Stimulated activated CD4-positive, alpha-beta T cell treated with anti-CD3 and anti-CD28 coated beads, Interleukin-1b, Interleukin-23, amount 100 ng/mL, for 1 hour (primary cell): ENCODE data around the gene CD248.
"Not testable (repeated sequence)": the region's sequence is repeated elsewhere in the genome, so short reads cannot be mapped to it uniquely, and the experiment has no call there.

ENCODE experiments used
- DNase-seq, 2 donors: peaks; one replicate each; pipeline ENCODE4 v3.0.0-alpha.2; 2020; ENCODE audit warnings: low read depth in 2 of 2

Gene CD248

GRCh38 chr11:66313321-66314185, 3.3 kb downstream of the CD248 start:
- no peak for DNase-seq

DNA sequence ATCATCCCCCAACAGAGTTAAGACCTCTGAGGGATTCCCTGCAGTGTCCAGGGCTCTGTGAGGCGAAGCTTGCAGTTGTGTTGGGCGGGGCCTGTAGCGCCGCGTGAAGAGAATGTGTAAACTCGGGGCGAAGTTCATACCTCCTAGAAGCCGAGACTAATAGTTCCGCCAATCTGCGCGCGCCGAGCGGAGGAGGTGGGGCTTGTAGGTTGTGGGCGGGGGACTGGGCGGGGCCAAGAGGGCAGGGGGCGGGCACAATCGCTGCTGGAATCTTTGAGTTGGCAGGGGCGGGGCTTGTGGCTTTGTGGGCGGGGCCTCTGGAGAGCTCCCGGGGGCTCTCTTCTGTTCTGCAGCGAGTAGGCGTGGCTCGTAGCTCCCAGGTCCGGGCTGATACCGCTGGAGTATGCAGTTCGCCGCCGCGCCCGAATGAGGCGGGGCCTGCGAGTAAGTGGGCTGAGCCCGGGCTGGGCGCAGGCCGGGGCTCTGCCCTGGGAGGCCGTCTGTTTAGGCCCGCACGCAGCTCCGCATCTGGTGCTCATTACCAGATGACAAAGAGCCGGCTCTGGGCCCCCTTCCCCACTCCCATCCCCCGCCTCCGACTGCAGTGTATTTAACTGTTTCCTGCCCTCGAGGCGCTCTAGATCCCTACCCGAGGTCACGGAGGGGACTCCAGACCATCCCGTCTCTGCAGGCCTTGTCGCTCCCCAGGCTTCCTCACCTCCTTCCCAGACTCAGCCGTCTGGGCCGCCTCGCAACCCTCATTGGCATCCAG, 4.1 kb downstream of the CD248 start:
- peak; percentile 97 to 99 for DNase-seq

GRCh38 chr11:66311965-66312548, 4.8 kb downstream of the CD248 start:
- peak; percentile 91 to 94 for DNase-seq

DNA sequence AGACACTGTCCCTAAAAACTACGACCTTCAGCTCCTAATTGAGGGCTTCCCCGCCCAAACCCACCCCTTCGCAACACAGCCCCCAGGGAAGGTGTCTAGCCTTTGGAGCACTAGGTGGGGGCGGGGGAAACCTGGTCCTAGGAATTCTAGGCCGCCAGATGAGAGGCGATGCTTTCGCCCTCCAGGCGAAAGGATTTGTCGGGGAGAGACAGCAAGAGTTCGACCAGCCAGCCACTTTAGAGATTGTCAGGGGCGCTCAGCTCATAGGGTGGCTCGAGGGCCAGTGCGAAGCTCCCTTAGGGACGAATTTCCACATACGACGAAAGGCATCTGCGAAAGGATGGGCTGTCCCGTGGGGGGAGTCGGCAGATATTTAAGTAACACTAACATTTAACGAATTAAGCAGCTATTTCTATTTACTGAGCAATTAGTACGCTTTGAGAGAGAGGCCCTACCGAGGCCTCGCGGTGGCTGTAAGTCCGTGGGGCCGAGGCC, 5.3 kb downstream of the CD248 start:
- DNase-seq: no peak

DNA sequence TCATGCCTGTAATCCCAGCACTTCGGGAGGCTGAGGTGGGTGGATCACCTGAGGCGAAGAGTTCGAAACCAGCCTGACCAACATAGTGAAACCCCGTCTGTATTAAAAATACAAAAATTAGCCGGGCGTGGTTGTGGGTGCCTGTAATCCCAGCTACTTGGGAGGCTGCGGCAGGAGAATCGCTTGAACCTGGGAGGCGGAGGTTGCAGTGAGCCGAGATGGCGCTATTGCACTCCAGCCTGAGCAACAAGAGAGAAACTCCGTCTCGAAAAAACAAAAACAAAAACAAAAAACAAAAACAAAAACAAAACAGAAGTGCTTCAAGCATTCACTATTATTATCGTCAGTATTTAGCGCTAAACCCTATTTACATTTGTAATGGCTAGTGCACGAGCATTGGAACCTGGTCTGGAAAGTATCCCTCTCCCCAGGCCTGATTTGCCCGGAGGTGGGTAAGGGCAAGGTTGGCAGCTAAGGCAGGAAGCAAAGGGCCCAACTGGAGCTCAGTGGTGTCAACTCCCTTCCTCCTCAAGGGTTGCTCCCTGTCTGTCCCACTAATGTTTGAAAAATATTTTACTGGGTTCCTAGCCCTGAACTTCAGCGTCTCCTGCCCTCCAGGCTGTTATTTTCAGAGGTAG, 5.9 kb downstream of the CD248 start:
- DNase-seq: not testable (repeated sequence)

GRCh38 chr11:66310324-66310723, 6.5 kb downstream of the CD248 start:
- no peak for DNase-seq

- DNase-seq: no peak
Observed at GRCh38 chr11:66309475-66309874, 7.4 kb downstream of the CD248 start.

DNA sequence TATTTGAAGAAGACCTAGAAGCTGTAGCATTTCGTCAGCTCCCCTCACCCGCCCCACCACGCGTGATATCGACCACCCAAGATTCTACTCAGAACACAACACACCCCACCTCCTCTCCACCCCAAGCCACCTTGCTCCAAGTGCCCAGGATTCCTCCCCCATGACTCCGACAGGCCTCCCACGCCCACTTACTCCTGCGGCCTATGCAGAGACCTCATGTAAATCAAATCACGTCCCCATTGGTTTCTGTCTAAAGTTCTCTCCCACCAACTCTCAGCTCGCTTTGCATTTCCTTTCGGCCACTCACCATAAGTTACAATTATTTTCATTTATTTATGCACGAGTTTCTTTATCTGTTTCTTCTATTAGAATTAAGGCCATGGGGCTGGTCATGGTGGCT, 14.2 kb downstream of the CD248 start:
- DNase-seq: no peak

- DNase-seq: no peak
Observed at GRCh38 chr11:66299186-66299585, 17.7 kb downstream of the CD248 start.

DNA sequence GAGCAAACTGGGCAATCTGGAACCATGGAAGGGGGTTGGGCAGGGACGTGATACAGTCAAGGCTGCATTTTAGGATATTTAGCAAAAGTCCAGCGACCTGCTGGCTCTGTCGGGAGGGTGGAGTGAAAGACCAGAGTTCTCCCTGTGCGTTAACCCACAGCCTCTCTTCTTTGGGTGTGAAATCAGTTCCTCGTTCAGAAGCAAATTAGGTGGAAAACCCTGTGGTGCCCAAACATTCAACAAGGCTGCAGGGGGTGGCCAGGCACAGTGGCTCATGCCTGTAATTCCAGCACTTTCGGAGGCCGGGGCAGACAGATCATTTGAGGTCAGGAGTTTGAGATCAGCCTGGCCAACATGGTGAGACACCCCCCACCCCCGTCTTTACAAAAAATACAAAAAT, 19.2 kb downstream of the CD248 start:
- DNase-seq: no peak

GRCh38 chr11:66294626-66295620, 21.9 kb downstream of the CD248 start:
- no peak for DNase-seq

- no peak for DNase-seq
Observed at GRCh38 chr11:66293777-66294625, 22.8 kb downstream of the CD248 start.

DNA sequence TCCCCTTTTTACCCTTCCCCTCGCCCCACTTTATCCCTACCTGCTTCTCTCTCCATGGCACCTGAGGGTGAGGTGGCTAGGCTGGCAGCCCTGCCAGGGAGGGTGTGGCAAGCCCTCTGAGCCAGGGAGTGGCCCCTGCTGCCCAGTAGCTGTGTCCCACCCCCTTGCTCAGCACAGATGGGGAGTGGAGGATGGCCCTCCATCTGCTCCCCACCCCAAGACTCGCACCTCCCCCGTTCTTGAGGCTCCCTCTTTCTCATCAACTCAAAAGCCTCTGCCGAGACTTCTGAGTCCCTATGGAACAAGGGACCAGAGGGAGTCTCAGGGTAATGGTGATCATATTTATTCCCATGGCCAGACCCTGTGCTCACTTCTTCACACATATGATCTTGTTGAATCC, 23.5 kb downstream of the CD248 start:
- no peak for DNase-seq

GRCh38 chr11:66292543-66293332, 24.1 kb downstream of the CD248 start:
- DNase-seq: no peak

DNA sequence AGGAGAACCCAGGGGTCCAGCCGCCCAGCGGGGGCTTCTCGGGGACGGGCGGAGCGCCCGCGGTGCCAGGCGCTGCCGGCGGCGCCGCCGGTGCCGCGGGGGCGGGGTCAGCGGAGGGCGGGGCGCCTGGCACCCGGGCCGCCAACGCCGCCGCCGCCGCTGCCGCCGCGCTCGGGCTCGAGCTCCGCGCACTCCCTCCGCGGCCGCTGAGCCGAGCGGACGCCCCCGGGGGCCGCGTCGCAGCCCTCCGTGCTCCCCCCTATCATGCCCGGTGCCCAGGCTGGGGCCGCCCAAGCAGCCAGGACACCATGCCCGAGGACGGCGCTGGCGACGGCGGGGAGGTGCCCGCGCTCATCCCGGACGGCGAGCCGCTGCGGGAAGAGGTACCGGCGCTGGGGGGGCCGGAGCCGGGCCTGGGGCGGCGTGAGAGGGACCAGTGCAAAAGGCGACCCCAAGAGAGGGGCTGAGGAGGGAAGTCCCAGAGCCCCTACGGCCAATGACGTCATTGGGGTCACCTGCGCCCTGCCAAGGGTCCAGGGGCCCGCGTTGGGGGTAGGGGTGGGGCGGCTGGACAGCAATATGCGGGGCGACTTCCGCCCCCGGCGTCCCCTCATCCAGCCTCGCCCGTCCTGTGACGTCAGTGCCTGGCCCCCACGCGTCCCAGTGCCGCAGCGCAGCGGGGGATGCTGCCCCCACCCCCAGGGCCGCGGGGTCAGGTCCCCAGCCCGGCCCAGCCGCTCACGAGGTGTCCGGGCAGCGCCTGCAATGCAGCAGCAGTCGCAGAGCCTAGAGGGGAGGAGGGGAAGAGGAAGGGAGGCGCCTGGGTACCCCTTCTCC, 24.9 kb downstream of the CD248 start, which contains the start of gene TMEM151A:
TSS of gene TMEM151A (plus strand) at position 189 of the 837 bp plus-strand sequence. CDS start at position 309, 120 bp downstream.
- DNase-seq: no peak

DNA sequence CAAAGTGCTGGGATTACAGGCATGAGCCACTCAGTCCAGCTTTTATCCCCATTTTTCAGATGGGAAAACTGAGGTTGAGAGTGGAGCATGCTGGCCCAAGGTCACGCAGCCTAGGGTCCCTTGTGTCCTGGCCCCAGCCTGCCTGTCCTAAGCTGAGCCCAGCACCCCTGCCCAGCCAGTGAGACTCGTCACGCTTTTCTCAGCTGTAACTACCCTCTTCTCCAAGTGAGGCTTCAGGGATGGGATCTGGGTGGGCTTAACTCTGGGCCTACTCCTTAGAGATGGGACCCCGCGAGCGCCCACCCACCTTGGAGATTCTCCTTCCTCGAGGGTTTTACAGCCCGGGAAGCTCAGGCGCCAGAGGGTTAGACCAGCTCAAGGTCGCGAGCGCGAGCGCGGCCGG, 25.5 kb downstream of the CD248 start:
- no peak for DNase-seq

DNA sequence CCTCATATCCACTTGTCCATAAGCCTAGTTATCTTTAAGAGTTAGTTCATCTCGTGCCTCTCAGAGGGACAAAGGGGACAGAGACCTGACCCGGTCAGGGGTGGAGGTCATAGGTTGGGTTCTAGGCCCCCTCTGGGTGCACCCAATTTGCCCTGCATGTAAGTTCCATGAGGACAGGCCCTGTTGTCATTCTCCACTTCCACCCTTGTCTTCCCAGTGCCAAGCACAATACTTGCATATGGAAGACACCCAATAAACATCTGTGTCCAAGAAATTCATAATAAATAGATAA, 26.6 kb downstream of the CD248 start:
- DNase-seq: no peak
